GM12865 (cell line): ENCODE results near the gene RACGAP1.

Source experiments
- DNase-seq: peaks from one replicate; pipeline ENCODE4 v3.0.0; 2010; ENCODE audit warnings: low read depth
- H3K4me3 ChIP-seq: 2 replicates; pipeline ENCODE4 v1.5.1; 2011; ENCODE audit warnings: mild to moderate bottlenecking, low read depth, low read length, control low read depth
- CTCF ChIP-seq: IDR thresholded peaks from 2 replicates; pipeline ENCODE4 v1.5.1; 2011; ENCODE audit warnings: low read length, control low read depth, low read depth, inconsistent platforms; ENCODE audit not compliant: insufficient read depth; ENCODE audit errors: missing control alignments

RACGAP1 gene

GRCh38 chr12:49959685-49960473 is 65.4 kb downstream of the RACGAP1 start:
- TF ChIP-seq CTCF, result no peak
- no peak overlapping the region for H3K4me3 ChIP-seq
- no peak for DNase-seq

- DNase-seq, result no peak
Observed at GRCh38 chr12:49957570-49957967, 67.7 kb downstream of the RACGAP1 start.

GRCh38 chr12:49956663-49957569 is 68.4 kb downstream of the RACGAP1 start:
- no peak overlapping the region for H3K4me3 ChIP-seq
- TF ChIP-seq CTCF, result no peak
- no peak for DNase-seq

More at GRCh38 chr12:49957570-49957967, 67.7 kb downstream of the RACGAP1 start:
- TF ChIP-seq CTCF, result no peak
- no peak overlapping the region for H3K4me3 ChIP-seq

- no peak for DNase-seq
- no peak overlapping the region for H3K4me3 ChIP-seq
- TF ChIP-seq CTCF, result no peak
Observed at GRCh38 chr12:49955899-49956662, 69.2 kb downstream of the RACGAP1 start.

- no peak overlapping the region for H3K4me3 ChIP-seq
- no peak for TF ChIP-seq CTCF
- DNase-seq, result no peak
Observed at GRCh38 chr12:49954863-49955830, 70.1 kb downstream of the RACGAP1 start.
